Adrenal gland (tissue), 19 donors: ENCODE results near the gene NME4. TPM values are rescaled to one million over a fixed set of nuclear protein-coding genes. Genes with fewer than 3 reads are reported as not detected.
"Not testable (repeated sequence)": the region's sequence is repeated elsewhere in the genome, so short reads cannot be mapped to it uniquely, and the experiment has no call there.

Experiments used
- DNase-seq, 7 donors: peaks; one replicate each; pipeline ENCODE4 v3.0.0-alpha.2; 2019 to 2020
- H3K27ac ChIP-seq, 5 donors: fragments of 200-600 bp; sonication (generic) in 4 of 5; 1 replicate in 3 of 5; 2 replicates in 2 of 5; pipeline versions ENCODE4 v1.5.1 to v1.8.0; 2016 to 2020; ENCODE audit warnings: mild to moderate bottlenecking in 1 of 5
- H3K27me3 ChIP-seq: fragments of 200-600 bp; 2 replicates; pipeline ENCODE4 v1.8.0; 2021
- H3K36me3 ChIP-seq, 2 donors: fragments of 200-600 bp; replicated peaks in 1 of 2; 1 replicate in 1 of 2; 2 replicates in 1 of 2; pipeline versions ENCODE4 v1.5.1 to v1.8.0; 2018 to 2022
- H3K4me1 ChIP-seq, 2 donors: fragments of 200-600 bp; replicated peaks in 1 of 2; 1 replicate in 1 of 2; 2 replicates in 1 of 2; pipeline versions ENCODE4 v1.5.1 to v1.8.0; 2018 to 2021
- H3K4me3 ChIP-seq, 4 donors: fragments of 200-600 bp; sonication (generic) in 3 of 4; one replicate each; pipeline ENCODE4 v1.5.1; 2016 to 2018
- H3K9me3 ChIP-seq, 3 donors: fragments of 200-600 bp; sonication (generic) in 1 of 3; replicated peaks in 1 of 3; 1 replicate in 2 of 3; 2 replicates in 1 of 3; pipeline versions ENCODE4 v1.5.1 to v1.8.0; 2016 to 2021
- POLR2A ChIP-seq, 2 donors: fragments of 450-650 bp; IDR thresholded peaks; one replicate each; pipeline ENCODE4 v1.6.1; 2017; ENCODE audit warnings: antibody characterized with exemption in 2 of 2, mild to moderate bottlenecking in 2 of 2, moderate library complexity in 1 of 2
- WGBS, 4 donors: extraction: QIAGEN DNeasy Blood & Tissue Kit in 2 of 4; methylation state at CpG; one replicate each; pipeline versions ENCODE4 v1.1.5 to v1.1.7; 2013 to 2017; 5-methylcytosine and 5-hydroxymethylcytosine counted together
- intact Hi-C, 2 donors: fragments of 100-400 bp; cut with DNase I; formaldehyde crosslinking; loops; one replicate each; pipeline versions ENCODE4 v1.14.1 to v1.15.0; 2022 to 2023
- long read RNA-seq, 10 donors: library from polyadenylated mRNA in 3 of 10; unstranded in 2 of 10; stranded (forward) in 1 of 10; transcript quantifications; one replicate each; pipeline ENCODE4 v2.0.0 and lab custom pipeline, GENCODE V29; 2021 to 2026
- polyA plus RNA-seq, 3 donors: library from polyadenylated mRNA; stranded (reverse); fragments of 200-250 nt in 2 of 3; fragments of 350-450 nt in 1 of 3; fragmentation: Illumina TruSeq in 1 of 3; extraction: RNeasy Lipid Tissue Mini Kit (QIAGEN cat#74804) in 1 of 3; gene quantifications; one replicate each; pipeline ENCODE4 v1.2.3, GENCODE V29; 2013 to 2014
- total RNA-seq, 9 donors: library from RNA; depleted of rRNA in 4 of 9; stranded (reverse); fragments of >200 nt in 4 of 9; fragments of 120-200 nt in 1 of 9; fragmentation: NEBNext Ultra II Directional in 1 of 9; extraction: Animal tissue kit (Norgen Biotek cat#: 25700) in 1 of 9; gene quantifications; one replicate each; pipeline versions ENCODE4 v1.1.0 to v1.2.4, GENCODE V29; 2013 to 2023
- TF ChIP-seq, protein P1 (sequence below), 6 experiments: fragments of 450-650 bp in 4 of 6; fragments of 200-600 bp in 2 of 6; sonication (generic) in 1 of 6; IDR thresholded peaks; 1 replicate in 5 of 6; 2 replicates in 1 of 6; pipeline versions ENCODE4 v1.5.1 to v1.8.0; 2016 to 2021; ENCODE audit warnings: antibody characterized with exemption in 6 of 6, mild to moderate bottlenecking in 2 of 6, moderate library complexity in 1 of 6
- donor health status: healthy with polysubstance abuse.
- donor health status: Bipolar disorder and iron deficiency.
- donor health status: DM: yes; HTN: yes; CAD: no.
- donor health status: DM: no; HTN: no; CAD: no.
- donor health status: DM: no; HTN: no; CAD: no.
- donor health status: DM: yes; HTN: yes; CAD: no.

The NME4 gene
- total RNA-seq (100 to 1,000 TPM; 127 to 214 (median 166) TPM), polyA plus RNA-seq (100 to 1,000 TPM in 2 of 3 donors, 10 to 100 TPM in 1; 67.8 to 492 (median 347) TPM)
- long read RNA-seq, donor 1, transcript NME4-201 (5 exons, 995 nt) = major isoform, 82 of 125 reads
- long read RNA-seq, donor 1, transcript NME4-210 (2 exons, 1,861 nt) = minor isoform, 16 of 125 reads
- long read RNA-seq, donor 1, partial matches to known transcripts = 19 of 125 reads
- long read RNA-seq, donor 1, other reads (novel, unspliced or antisense) = 6 of 125 reads
- long read RNA-seq, donor 2, transcript NME4-210 (2 exons, 1,861 nt) = minor isoform, 8 of 130 reads
- long read RNA-seq, donor 2, transcript NME4-201 (5 exons, 995 nt) = major isoform, 64 of 130 reads
- long read RNA-seq, donor 2, partial matches to known transcripts = 53 of 130 reads
- long read RNA-seq, donor 2, other reads (novel, unspliced or antisense) = 0 of 130 reads
- long read RNA-seq, donor 3, transcript NME4-210 (2 exons, 1,861 nt) = minor isoform, 5 of 116 reads
- long read RNA-seq, donor 3, transcript NME4-201 (5 exons, 995 nt) = major isoform, 70 of 116 reads
- long read RNA-seq, donor 3, partial matches to known transcripts = 20 of 116 reads
- long read RNA-seq, donor 3, other reads (novel, unspliced or antisense) = 15 of 116 reads
- long read RNA-seq, donor 4, transcript NME4-201 (5 exons, 995 nt) = major isoform, 79 of 119 reads
- long read RNA-seq, donor 4, transcript NME4-211 (6 exons, 1,193 nt) = minor isoform, 9 of 119 reads
- long read RNA-seq, donor 4, partial matches to known transcripts = 22 of 119 reads
- long read RNA-seq, donor 4, other reads (novel, unspliced or antisense) = 5 of 119 reads
- long read RNA-seq, donor 5, transcript NME4-211 (6 exons, 1,193 nt) = minor isoform, 23 of 229 reads
- long read RNA-seq, donor 5, transcript NME4-201 (5 exons, 995 nt) = major isoform, 113 of 229 reads
- long read RNA-seq, donor 5, partial matches to known transcripts = 12 of 229 reads
- long read RNA-seq, donor 5, other reads (novel, unspliced or antisense) = 71 of 229 reads
- long read RNA-seq, donor 6, transcript NME4-201 (5 exons, 995 nt) = major isoform, 31 of 78 reads
- long read RNA-seq, donor 6, transcript NME4-211 (6 exons, 1,193 nt) = minor isoform, 13 of 78 reads
- long read RNA-seq, donor 6, partial matches to known transcripts = 11 of 78 reads
- long read RNA-seq, donor 6, other reads (novel, unspliced or antisense) = 17 of 78 reads
- long read RNA-seq, donor 7, transcript NME4-210 (2 exons, 1,861 nt) = minor isoform, 6 of 61 reads
- long read RNA-seq, donor 7, transcript NME4-201 (5 exons, 995 nt) = major isoform, 47 of 61 reads
- long read RNA-seq, donor 7, partial matches to known transcripts = 5 of 61 reads
- long read RNA-seq, donor 7, other reads (novel, unspliced or antisense) = 0 of 61 reads
- long read RNA-seq, donor 8, transcript NME4-210 (2 exons, 1,861 nt) = minor isoform, 6 of 113 reads
- long read RNA-seq, donor 8, transcript NME4-211 (6 exons, 1,193 nt) = minor isoform, 5 of 113 reads
- long read RNA-seq, donor 8, transcript NME4-201 (5 exons, 995 nt) = major isoform, 92 of 113 reads
- long read RNA-seq, donor 8, partial matches to known transcripts = 7 of 113 reads
- long read RNA-seq, donor 8, other reads (novel, unspliced or antisense) = 0 of 113 reads
- long read RNA-seq, donor 9, transcript NME4-210 (2 exons, 1,861 nt) = minor isoform, 5 of 84 reads
- long read RNA-seq, donor 9, transcript NME4-201 (5 exons, 995 nt) = major isoform, 67 of 84 reads
- long read RNA-seq, donor 9, partial matches to known transcripts = 5 of 84 reads
- long read RNA-seq, donor 9, other reads (novel, unspliced or antisense) = 6 of 84 reads
- long read RNA-seq, donor 10, transcript NME4-210 (2 exons, 1,861 nt) = minor isoform, 10 of 67 reads
- long read RNA-seq, donor 10, transcript NME4-201 (5 exons, 995 nt) = major isoform, 40 of 67 reads
- long read RNA-seq, donor 10, partial matches to known transcripts = 14 of 67 reads
- long read RNA-seq, donor 10, other reads (novel, unspliced or antisense) = 0 of 67 reads

- Histone ChIP-seq H3K4me1 (peaks cover 16 to 21% of the 10 kb centered on the region in 2 donors), H3K36me3 (no peaks in the 10 kb centered on the region), H3K27ac (peak within 1 kb of the TSS; percentile 82 to 91 (median 87)), H3K27me3 (no peaks in the 10 kb centered on the region), H3K4me3 (peak within 1 kb of the TSS in 3 of 4 donors; percentile 21 to 95 (median 25)), H3K9me3 (no peaks in the 10 kb centered on the region)
- TF ChIP-seq, protein P1, sequence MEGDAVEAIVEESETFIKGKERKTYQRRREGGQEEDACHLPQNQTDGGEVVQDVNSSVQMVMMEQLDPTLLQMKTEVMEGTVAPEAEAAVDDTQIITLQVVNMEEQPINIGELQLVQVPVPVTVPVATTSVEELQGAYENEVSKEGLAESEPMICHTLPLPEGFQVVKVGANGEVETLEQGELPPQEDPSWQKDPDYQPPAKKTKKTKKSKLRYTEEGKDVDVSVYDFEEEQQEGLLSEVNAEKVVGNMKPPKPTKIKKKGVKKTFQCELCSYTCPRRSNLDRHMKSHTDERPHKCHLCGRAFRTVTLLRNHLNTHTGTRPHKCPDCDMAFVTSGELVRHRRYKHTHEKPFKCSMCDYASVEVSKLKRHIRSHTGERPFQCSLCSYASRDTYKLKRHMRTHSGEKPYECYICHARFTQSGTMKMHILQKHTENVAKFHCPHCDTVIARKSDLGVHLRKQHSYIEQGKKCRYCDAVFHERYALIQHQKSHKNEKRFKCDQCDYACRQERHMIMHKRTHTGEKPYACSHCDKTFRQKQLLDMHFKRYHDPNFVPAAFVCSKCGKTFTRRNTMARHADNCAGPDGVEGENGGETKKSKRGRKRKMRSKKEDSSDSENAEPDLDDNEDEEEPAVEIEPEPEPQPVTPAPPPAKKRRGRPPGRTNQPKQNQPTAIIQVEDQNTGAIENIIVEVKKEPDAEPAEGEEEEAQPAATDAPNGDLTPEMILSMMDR (IDR thresholded peaks at IDR 0.05) = no peak
- peak; percentile 25 to 39 for TF ChIP-seq POLR2A (IDR thresholded peaks at IDR 0.05)
- peak in 4 of 7 donors; percentile 35 to 53 (median 43) for DNase-seq
- WGBS, 4 donors = 0 to 1% (median 1%) methylated on average over 10 to 73 of the region's 75 CpGs; no CpG with 5 or more reads in 1 of the 4 donors
- intact Hi-C loops = loop anchor here in 1 of 2 donors (10.0 kb wide), 1 partner anchor 128 kb away; the partner anchor contains the start of gene CAPN15
Observed at GRCh38 chr16:397135-397661, at the start of gene NME4. Gene NME4, plus strand, starts transcription at chr16:397199. Its CDS starts 24 bp downstream, at chr16:397223.

- no peak overlapping the region for H3K4me3 ChIP-seq
- 93 to 99% (median 97%) methylated on average over 4 to 6 of the region's 6 CpGs for WGBS, 4 donors
- no peak for TF ChIP-seq POLR2A (IDR thresholded peaks at IDR 0.05)
- TF ChIP-seq, protein P1 (IDR thresholded peaks at IDR 0.05) = no peak
Observed at GRCh38 chr16:347203-347602, 49.8 kb upstream of the NME4 start.

GRCh38 chr16:348495-348894 is 48.5 kb upstream of the NME4 start:
- H3K9me3 ChIP-seq, H3K36me3 ChIP-seq, H3K27me3 ChIP-seq, DNase-seq, H3K27ac ChIP-seq, intact Hi-C loops, H3K4me3 ChIP-seq: not testable (repeated sequence)
- 78 to 91% (median 82%) methylated on average over 7 to 10 of the region's 10 CpGs for WGBS, 4 donors
- H3K4me1 ChIP-seq = peaks cover 19 to 28% of the 10 kb centered on the region in 2 donors

More at GRCh38 chr16:347203-347602, 49.8 kb upstream of the NME4 start:
- Histone ChIP-seq H3K36me3 (peaks cover 0 to 10% of the 10 kb centered on the region in 2 donors), H3K27me3 (no peaks in the 10 kb centered on the region), H3K4me1 (peaks cover 27 to 35% of the 10 kb centered on the region in 2 donors), H3K9me3 (no peaks in the 10 kb centered on the region), H3K27ac (no peak overlapping the region)
- DNase-seq = no peak
- intact Hi-C loops = no loop called here
